Chondrocyte (in vitro differentiated cells): ENCODE measurements around the gene TBC1D12. TPM values are rescaled to one million over a fixed set of nuclear protein-coding genes. Genes with fewer than 3 reads are reported as not detected.

ENCODE experiments used
- DNase-seq: peaks from one replicate; pipeline ENCODE4 v3.0.0; 2021; ENCODE audit warnings: mixed read lengths, low spot score
- H3K27ac Mint-ChIP-seq: one replicate; pipeline ENCODE4 v1.8.0; 2021; ENCODE audit warnings: mild to moderate bottlenecking, moderate library complexity, mixed read lengths; ENCODE audit not compliant: unreplicated experiment
- H3K27me3 Mint-ChIP-seq: 2 replicates; pipeline ENCODE4 v1.8.0; 2021; ENCODE audit warnings: low read depth, mixed read lengths
- H3K36me3 Mint-ChIP-seq: 2 replicates; pipeline ENCODE4 v1.8.0; 2021; ENCODE audit warnings: low read depth, mixed read lengths
- H3K4me1 Mint-ChIP-seq: 2 replicates; pipeline ENCODE4 v1.8.0; 2021; ENCODE audit warnings: low read depth, mild to moderate bottlenecking, mixed read lengths
- H3K4me3 Mint-ChIP-seq: one replicate; pipeline ENCODE4 v1.8.0; 2021; ENCODE audit warnings: mild to moderate bottlenecking, moderate library complexity, mixed read lengths; ENCODE audit not compliant: unreplicated experiment
- H3K9me3 Mint-ChIP-seq: 2 replicates; pipeline ENCODE4 v1.8.0; 2021; ENCODE audit warnings: low read depth, mixed read lengths
- CTCF ChIP-seq: fragments of 200-600 bp; sonication (generic); IDR thresholded peaks from 2 replicates; pipeline ENCODE4 v1.5.0; 2021; ENCODE audit warnings: antibody characterized with exemption, mild to moderate bottlenecking, moderate library complexity
- total RNA-seq: library from RNA; stranded (reverse); gene quantifications from 3 replicates; pipeline ENCODE4 v1.2.1, GENCODE V29; 2021

Gene TBC1D12
- total RNA-seq, 1 donor from 2014 or later = 26.3 TPM

GRCh38 chr10:94416896-94417295 is 14.6 kb downstream of the TBC1D12 start:
- no peak for TF ChIP-seq CTCF
- Mint-ChIP-seq H3K36me3 (peaks cover under 1% of the 10 kb centered on the region), H3K4me3 (no peak overlapping the region), H3K27me3 (no peaks in the 10 kb centered on the region), H3K9me3 (peaks cover 2% of the 10 kb centered on the region), H3K27ac (peak overlapping the region; percentile 49), H3K4me1 (peaks cover 83% of the 10 kb centered on the region)
- DNase-seq = no peak

- Mint-ChIP-seq H3K27me3 (no peaks in the 10 kb centered on the region), H3K27ac (peak overlapping the region; percentile 49), H3K36me3 (peaks cover 2% of the 10 kb centered on the region), H3K9me3 (peaks cover 2% of the 10 kb centered on the region), H3K4me3 (peak overlapping the region; percentile 8), H3K4me1 (peaks cover 81% of the 10 kb centered on the region)
- no peak for TF ChIP-seq CTCF
- DNase-seq = no peak
Measured at GRCh38 chr10:94417321-94417720, 15.0 kb downstream of the TBC1D12 start.

GRCh38 chr10:94420516-94420915 is 18.2 kb downstream of the TBC1D12 start:
- H3K4me1 Mint-ChIP-seq = peaks cover 82% of the 10 kb centered on the region
- DNase-seq = no peak
- no peak overlapping the region for H3K4me3 Mint-ChIP-seq
- peaks cover 2% of the 10 kb centered on the region for H3K36me3 Mint-ChIP-seq
- peaks cover 9% of the 10 kb centered on the region for H3K9me3 Mint-ChIP-seq
- H3K27ac Mint-ChIP-seq = no peak overlapping the region
- TF ChIP-seq CTCF = no peak
- no peaks in the 10 kb centered on the region for H3K27me3 Mint-ChIP-seq

GRCh38 chr10:94420998-94421528 is 18.7 kb downstream of the TBC1D12 start:
- DNase-seq = no peak
- Mint-ChIP-seq H3K4me3 (no peak overlapping the region), H3K27me3 (no peaks in the 10 kb centered on the region), H3K9me3 (peaks cover 11% of the 10 kb centered on the region), H3K36me3 (peaks cover 4% of the 10 kb centered on the region), H3K4me1 (peaks cover 77% of the 10 kb centered on the region), H3K27ac (no peak overlapping the region)
- no peak for TF ChIP-seq CTCF

GRCh38 chr10:94423627-94424026 is 21.3 kb downstream of the TBC1D12 start:
- no peak for DNase-seq
- no peaks in the 10 kb centered on the region for H3K27me3 Mint-ChIP-seq
- no peak for TF ChIP-seq CTCF
- H3K4me3 Mint-ChIP-seq = peak overlapping the region; percentile 23
- peak overlapping the region; percentile 73 for H3K27ac Mint-ChIP-seq
- peaks cover 4% of the 10 kb centered on the region for H3K36me3 Mint-ChIP-seq
- H3K9me3 Mint-ChIP-seq = peaks cover 18% of the 10 kb centered on the region
- H3K4me1 Mint-ChIP-seq = peaks cover 75% of the 10 kb centered on the region
